HCT116 (cell line): ENCODE data around the gene BUB3. TPM values are rescaled to one million over a fixed set of nuclear protein-coding genes. Genes with fewer than 3 reads are reported as not detected.

ENCODE experiments used
- ATAC-seq: fragments of 200-7000 bp; cut with Tn5 transposase; 2 replicates; pipeline ENCODE4 v1.9.1; 2020; ENCODE audit warnings: mild to moderate bottlenecking, moderate library complexity
- BruUV-seq: library from RNA; stranded (reverse); fragments of 400-500 nt; replicated peaks from 2 replicates; lab custom pipeline; 2021; lab: Mats Ljungman, UMichigan
- CTCF ChIA-PET: fragments of 300-600 bp; sonication (Branson Sonifier 250); formaldehyde crosslinking; loops from one replicate; lab custom pipeline; 2021; ENCODE audit warnings: antibody characterized with exemption; lab: Charles Lee
- POLR2A ChIA-PET: fragments of 300-600, 350-600 bp; sonication (Branson Sonifier 250); formaldehyde crosslinking; loops from one replicate; lab custom pipeline; 2021; ENCODE audit warnings: antibody characterized with exemption; lab: Charles Lee
- RAD21 ChIA-PET, 2 experiments: fragments of 300-600 bp; sonication (Branson Sonifier 250); formaldehyde crosslinking; loops; one replicate each; lab custom pipeline; 2023; ENCODE audit warnings: low total read pairs in 2 of 2; ENCODE audit not compliant: uncharacterized antibody in 2 of 2, unreplicated experiment in 2 of 2, low non-redundant PET in 1 of 2; lab: Charles Lee
- DNase-seq: peaks from one replicate; pipeline ENCODE4 v3.0.0-alpha.2; 2010; ENCODE audit warnings: low read depth, low spot score
- H2AFZ ChIP-seq: fragments of 200-600 bp; shearing (Covaris generic), sonication (generic); 2 replicates; pipeline ENCODE4 v1.6.1; 2017; ENCODE audit warnings: low read depth, mixed run types, mixed read lengths, antibody characterized with exemption, low read length; ENCODE audit not compliant: poor library complexity, severe bottlenecking
- H3K27ac ChIP-seq: 2 replicates; pipeline ENCODE4 v1.5.1; 2012; ENCODE audit warnings: low read depth, low read length
- H3K27me3 ChIP-seq: fragments of 200-600 bp; sonication (generic); 2 replicates; pipeline ENCODE4 v1.6.1; 2016; ENCODE audit warnings: mixed run types, low read length, mixed read lengths; ENCODE audit not compliant: insufficient read depth
- H3K36me3 ChIP-seq, 2 experiments: fragments of 200-500 bp in 1 of 2; fragments of 200-600 bp in 1 of 2; sonication (Bioruptor generic) in 1 of 2; sonication (generic) in 1 of 2; 2 replicates each; pipeline versions ENCODE4 v1.5.1 to v1.6.1; 2014 to 2016; ENCODE audit warnings: low read length in 2 of 2, inconsistent platforms in 1 of 2, mixed read lengths in 1 of 2, mixed run types in 1 of 2; ENCODE audit not compliant: insufficient read depth in 2 of 2, control insufficient read depth in 1 of 2
- H3K4me1 ChIP-seq, 2 experiments: fragments of 200-600 bp in 1 of 2; sonication (generic) in 1 of 2; 2 replicates each; pipeline versions ENCODE4 v1.5.1 to v1.6.1; 2012 to 2017; ENCODE audit warnings: low read length in 2 of 2, inconsistent platforms in 1 of 2, mild to moderate bottlenecking in 1 of 2, mixed read lengths in 1 of 2, mixed run types in 1 of 2, moderate library complexity in 1 of 2; ENCODE audit not compliant: insufficient read depth in 2 of 2, control insufficient read depth in 1 of 2
- H3K4me2 ChIP-seq: fragments of 200-600 bp; sonication (generic); 2 replicates; pipeline ENCODE4 v1.6.1; 2017; ENCODE audit warnings: mixed run types, low read length, mixed read lengths
- H3K4me3 ChIP-seq, 2 experiments: fragments of 200-600 bp in 1 of 2; sonication (generic) in 1 of 2; replicated peaks in 1 of 2; 2 replicates each; pipeline ENCODE4 v1.5.1; 2011 to 2016; ENCODE audit warnings: low read length in 2 of 2, control low read depth in 1 of 2, low read depth in 1 of 2, mild to moderate bottlenecking in 1 of 2, mixed read lengths in 1 of 2, mixed run types in 1 of 2
- H3K79me2 ChIP-seq: fragments of 200-600 bp; sonication (generic); 2 replicates; pipeline ENCODE4 v1.6.1; 2017; ENCODE audit warnings: mild to moderate bottlenecking, mixed run types, low read length, moderate library complexity, mixed read lengths; ENCODE audit not compliant: insufficient read depth
- H3K9ac ChIP-seq: fragments of 200-600 bp; sonication (generic); 2 replicates; pipeline ENCODE4 v1.6.1; 2016; ENCODE audit warnings: low read length, mixed read lengths
- H3K9me2 ChIP-seq: fragments of 200-600 bp; sonication (generic), shearing (Covaris generic); 2 replicates; pipeline ENCODE4 v1.6.1; 2017; ENCODE audit warnings: mixed run types, mild to moderate bottlenecking, moderate library complexity; ENCODE audit not compliant: insufficient read depth
- H3K9me3 ChIP-seq, 2 experiments: fragments of 200-500 bp in 1 of 2; fragments of 200-600 bp in 1 of 2; sonication (Bioruptor generic) in 1 of 2; sonication (generic) in 1 of 2; 2 replicates each; pipeline ENCODE4 v1.6.1; 2014 to 2017; ENCODE audit warnings: low read length in 2 of 2, mixed read lengths in 2 of 2, inconsistent platforms in 1 of 2, low read depth in 1 of 2, mild to moderate bottlenecking in 1 of 2, mixed run types in 1 of 2, moderate library complexity in 1 of 2; ENCODE audit not compliant: control insufficient read depth in 1 of 2, insufficient read depth in 1 of 2
- H4K20me1 ChIP-seq: fragments of 200-600 bp; sonication (generic), shearing (Covaris generic); 2 replicates; pipeline ENCODE4 v1.6.1; 2017; ENCODE audit warnings: mixed run types, mild to moderate bottlenecking, moderate library complexity; ENCODE audit not compliant: insufficient read depth
- CBX3 ChIP-seq: IDR thresholded peaks from 2 replicates; pipeline ENCODE4 v1.6.1; 2012; ENCODE audit warnings: low read depth
- CEBPB ChIP-seq: IDR thresholded peaks from 2 replicates; pipeline ENCODE4 v1.6.1; 2012; ENCODE audit warnings: low read depth
- CTCF ChIP-seq, 3 experiments: fragments of 200-600 bp in 1 of 3; sonication (generic) in 1 of 3; IDR thresholded peaks in 2 of 3; conservative IDR thresholded peaks in 1 of 3; 2 replicates each; pipeline ENCODE4 v1.5.1; 2012 to 2017; ENCODE audit warnings: low read depth in 2 of 3, low read length in 2 of 3, antibody characterized with exemption in 1 of 3, borderline replicate concordance in 1 of 3, control low read depth in 1 of 3, mild to moderate bottlenecking in 1 of 3, mixed read lengths in 1 of 3, mixed run types in 1 of 3, moderate library complexity in 1 of 3; ENCODE audit not compliant: insufficient read depth in 1 of 3
- EGR1 ChIP-seq: IDR thresholded peaks from 2 replicates; pipeline ENCODE4 v1.6.1; 2012; ENCODE audit warnings: low read depth
- EZH2 ChIP-seq: fragments of 200-600 bp; sonication (generic); IDR thresholded peaks from 2 replicates; pipeline ENCODE4 v1.6.1; 2017; ENCODE audit warnings: antibody characterized with exemption, mixed run types
- EZH2phosphoT487 ChIP-seq: fragments of 200-600 bp; IDR thresholded peaks from 2 replicates; pipeline ENCODE4 v1.6.1; 2018; ENCODE audit warnings: antibody characterized with exemption, borderline replicate concordance
- FOSL1 ChIP-seq: IDR thresholded peaks from 2 replicates; pipeline ENCODE4 v1.6.1; 2012; ENCODE audit warnings: low read depth
- JUND ChIP-seq: IDR thresholded peaks from 2 replicates; pipeline ENCODE4 v1.6.1; 2012
- POLR2AphosphoS5 ChIP-seq: IDR thresholded peaks from 2 replicates; pipeline ENCODE4 v1.6.1; 2011; ENCODE audit warnings: mild to moderate bottlenecking, low read depth, low read length, moderate library complexity
- REST ChIP-seq: IDR thresholded peaks from 2 replicates; pipeline ENCODE4 v1.6.1; 2012; ENCODE audit warnings: low read depth
- SIN3A ChIP-seq: IDR thresholded peaks from 2 replicates; pipeline ENCODE4 v1.6.1; 2012; ENCODE audit warnings: low read depth
- SRF ChIP-seq: IDR thresholded peaks from 2 replicates; pipeline ENCODE4 v1.6.1; 2012; ENCODE audit warnings: low read depth
- TCF7L2 ChIP-seq: IDR thresholded peaks from 2 replicates; pipeline ENCODE4 v1.7.0; 2011; ENCODE audit warnings: borderline replicate concordance, inconsistent platforms; ENCODE audit not compliant: insufficient read depth, insufficient read length; ENCODE audit errors: extremely low read depth
- YY1 ChIP-seq: IDR thresholded peaks from 2 replicates; pipeline ENCODE4 v1.6.1; 2011; ENCODE audit warnings: low read length, low read depth, moderate library complexity, mild to moderate bottlenecking; ENCODE audit not compliant: insufficient replicate concordance; ENCODE audit errors: extremely low read depth
- ZFX ChIP-seq: fragments of 450-650 bp; IDR thresholded peaks from 2 replicates; pipeline ENCODE4 v1.6.1; 2017
- ZNF274 ChIP-seq: fragments of 200-500 bp; sonication (Bioruptor generic); IDR thresholded peaks from 2 replicates; pipeline ENCODE4 v1.6.1; 2014; ENCODE audit warnings: mild to moderate bottlenecking, low read depth, low read length, inconsistent platforms
- intact Hi-C: fragments of 100-400 bp; cut with micrococcal nuclease; formaldehyde crosslinking; loops from 2 replicates; pipeline ENCODE4 v1.10.0; 2022
- total RNA-seq: library from RNA; stranded (reverse); gene quantifications from one replicate; pipeline ENCODE4 v1.2.1, GENCODE V29; 2021; ENCODE audit not compliant: unreplicated experiment
- TF ChIP-seq, protein P1 (sequence below): IDR thresholded peaks from 2 replicates; pipeline ENCODE4 v1.6.1; 2012

BUB3 gene
- total RNA-seq, 1 experiment from 2014 or later = 271 TPM

- ChIA-PET RAD21 (no interaction called here), CTCF (no interaction called here), POLR2A (no interaction called here)
- no peaks in the 10 kb centered on the region for H3K36me3 ChIP-seq
- H3K4me1 ChIP-seq = peaks cover 0 to 3% of the 10 kb centered on the region in 2 experiments; a peak in 3 of 4 replicates
- DNase-seq = no peak
- H3K4me3 ChIP-seq = no peak overlapping the region
- intact Hi-C loops = no loop called here
- ATAC-seq = no peak
- no peaks in the 10 kb centered on the region for H3K9me2 ChIP-seq
- H3K27me3 ChIP-seq = no peaks in the 10 kb centered on the region
- no peak overlapping the region for H3K4me2 ChIP-seq
- H3K9me3 ChIP-seq = no peaks in the 10 kb centered on the region
- H3K27ac ChIP-seq = no peak overlapping the region
- H3K9ac ChIP-seq = no peak overlapping the region
- no peaks in the 10 kb centered on the region for H4K20me1 ChIP-seq
- no TSS peak for BruUV-seq
- no peaks in the 10 kb centered on the region for H3K79me2 ChIP-seq
- TF ChIP-seq, protein P1, sequence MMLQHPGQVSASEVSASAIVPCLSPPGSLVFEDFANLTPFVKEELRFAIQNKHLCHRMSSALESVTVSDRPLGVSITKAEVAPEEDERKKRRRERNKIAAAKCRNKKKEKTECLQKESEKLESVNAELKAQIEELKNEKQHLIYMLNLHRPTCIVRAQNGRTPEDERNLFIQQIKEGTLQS = no peak
- TF ChIP-seq SRF (no peak), ZNF274 (no peak), ZFX (no peak), TCF7L2 (no peak), CTCF (IDR thresholded peaks at IDR 0.05 in 2 of 3, conservative IDR thresholded peaks at IDR 0.05 in 1 of 3; ENCODE audit: borderline replicate concordance in 1 of 3, insufficient read depth in 1 of 3, low read depth in 2 of 3, low read length in 2 of 3) (no peak), EZH2phosphoT487 (no peak), EZH2 (no peak), CBX3 (no peak), YY1 (no peak), POLR2AphosphoS5 (no peak), SIN3A (no peak), JUND (no peak), FOSL1 (no peak), CEBPB (no peak), REST (no peak), EGR1 (no peak)
- TF ChIP-seq, all 23 proteins: peak for 0
- no peak overlapping the region for H2AFZ ChIP-seq
These were observed 5.6 kb upstream of the BUB3 start for GRCh38 chr10:123148414-123149161.
